Right hindlimb (tissue), 1 donor: Measurements from ENCODE around the gene PPP4R2.

ENCODE experiments used
- DNase-seq: peaks from one replicate; pipeline ENCODE4 v3.0.0-alpha.2; 2018

PPP4R2 gene

GRCh38 chr3:73071952-73072351 is 75.3 kb downstream of the PPP4R2 start:
- DNase-seq: no peak

DNA sequence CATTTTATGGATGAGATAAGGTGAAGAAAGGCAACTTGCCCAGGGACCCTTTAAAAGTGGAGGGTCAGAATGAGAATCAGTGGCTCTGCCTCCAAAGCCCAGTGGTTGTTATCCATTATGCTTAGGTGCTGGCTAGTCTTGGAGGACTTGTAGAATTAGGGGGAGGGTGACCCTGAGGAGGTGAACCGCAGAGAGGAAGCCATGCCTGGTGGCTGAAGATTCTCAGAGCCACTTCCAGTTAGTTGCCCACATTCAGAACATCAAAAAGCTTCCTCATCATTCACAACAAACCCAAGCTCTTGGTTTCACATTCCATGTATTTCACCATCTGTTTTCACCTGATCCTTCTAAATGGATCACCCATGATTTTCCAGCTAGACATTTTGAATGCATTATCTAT is 76.0 kb downstream of the PPP4R2 start:
- DNase-seq: no peak

DNA sequence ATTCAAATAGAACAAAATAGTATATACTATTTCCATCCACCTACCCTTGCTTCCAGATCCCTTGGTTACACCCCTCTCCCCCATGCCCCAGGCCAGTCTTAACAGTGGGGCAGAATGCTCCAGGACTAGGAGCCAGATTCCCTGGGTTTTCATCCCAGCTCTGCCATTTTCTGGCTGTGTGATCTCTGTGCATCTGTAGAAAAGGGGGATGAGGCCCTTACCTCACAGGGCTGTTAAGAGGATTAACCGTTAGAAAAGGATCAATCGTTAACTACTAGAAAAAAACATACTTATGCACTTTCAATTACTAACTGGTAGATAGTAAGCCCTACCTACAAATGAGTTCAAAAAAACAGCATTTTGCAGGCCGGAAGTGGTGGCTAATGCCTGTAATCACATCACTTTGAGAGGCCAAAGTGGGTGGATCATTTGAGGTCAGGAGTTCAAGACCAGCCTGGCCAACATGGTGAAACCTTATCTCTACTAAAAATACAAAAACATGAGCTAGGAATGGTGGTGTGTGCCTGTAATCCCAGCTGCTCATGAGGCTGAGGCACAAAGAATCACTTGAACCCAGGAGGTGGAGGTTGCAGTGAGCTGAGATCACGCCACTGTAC is 76.6 kb downstream of the PPP4R2 start:
- DNase-seq: no peak

- no peak for DNase-seq
These were observed 78.2 kb downstream of the PPP4R2 start for GRCh38 chr3:73074781-73075180.

- no peak for DNase-seq
These were observed 83.8 kb downstream of the PPP4R2 start for GRCh38 chr3:73080216-73080966.

DNA sequence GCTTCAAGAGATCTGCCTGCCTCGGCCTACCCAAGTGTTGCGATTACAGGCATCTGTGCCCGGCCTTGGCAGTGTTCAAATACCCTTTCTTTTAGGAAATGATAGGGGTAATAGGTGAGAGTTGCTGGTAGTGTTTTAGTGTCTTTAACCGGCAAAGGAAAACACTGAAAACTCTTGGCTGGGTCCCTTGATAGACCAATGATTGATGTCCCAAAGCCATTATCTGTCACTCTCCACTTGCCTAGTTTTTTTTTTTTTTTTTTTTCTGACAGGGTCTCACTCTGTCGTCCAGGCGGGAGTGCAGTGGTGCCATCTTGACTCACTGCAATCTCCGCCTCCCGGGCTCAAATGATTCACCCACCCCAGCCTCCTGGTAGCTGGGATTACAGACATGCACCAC is 84.5 kb downstream of the PPP4R2 start:
- no peak for DNase-seq

- no peak for DNase-seq
These were observed 87.6 kb downstream of the PPP4R2 start for GRCh38 chr3:73084170-73084569.

GRCh38 chr3:73086071-73086494 is 89.5 kb downstream of the PPP4R2 start:
- peak; percentile 63 for DNase-seq

GRCh38 chr3:73094129-73094528 is 97.5 kb downstream of the PPP4R2 start:
- no peak for DNase-seq

DNA sequence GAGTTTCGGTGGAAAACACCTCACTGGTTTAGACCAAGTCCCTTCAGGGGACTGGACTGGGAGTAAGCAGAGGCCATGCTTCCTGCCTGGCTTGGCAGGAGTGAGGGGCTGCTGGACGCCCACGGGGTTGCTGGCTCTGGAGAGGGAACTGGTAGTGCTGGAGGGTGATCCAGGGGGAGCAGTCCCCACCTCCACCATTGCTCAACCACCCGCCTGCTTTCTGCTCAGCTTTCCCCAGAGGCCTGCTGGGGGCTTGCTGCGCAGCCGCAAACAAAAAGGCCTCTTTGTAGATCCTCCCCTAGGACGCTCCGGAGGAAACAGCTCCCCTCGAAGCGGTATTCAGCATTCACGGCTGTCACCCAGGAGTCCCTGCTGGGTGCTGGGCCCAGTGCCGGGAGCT is 98.3 kb downstream of the PPP4R2 start:
- DNase-seq: no peak

DNA sequence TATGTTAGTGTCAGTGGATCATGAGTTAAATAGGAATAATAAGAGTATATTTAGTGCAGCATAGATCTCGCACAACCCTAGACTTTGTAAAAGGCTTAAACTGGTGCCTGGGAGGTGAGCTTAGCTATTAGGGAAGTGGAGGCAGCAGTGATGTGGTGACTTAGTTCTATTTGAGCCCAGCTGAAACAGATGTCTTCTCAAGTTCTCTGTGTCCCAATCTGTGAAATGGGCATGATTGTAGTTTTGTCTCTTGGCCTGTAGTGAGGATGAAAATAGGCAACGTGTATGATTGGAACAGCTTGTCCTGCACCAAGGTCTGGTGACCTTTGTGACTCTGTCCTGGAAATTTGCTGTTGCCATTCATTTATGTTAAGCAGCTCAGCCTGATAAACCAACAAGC is 99.6 kb downstream of the PPP4R2 start:
- no peak for DNase-seq

DNA sequence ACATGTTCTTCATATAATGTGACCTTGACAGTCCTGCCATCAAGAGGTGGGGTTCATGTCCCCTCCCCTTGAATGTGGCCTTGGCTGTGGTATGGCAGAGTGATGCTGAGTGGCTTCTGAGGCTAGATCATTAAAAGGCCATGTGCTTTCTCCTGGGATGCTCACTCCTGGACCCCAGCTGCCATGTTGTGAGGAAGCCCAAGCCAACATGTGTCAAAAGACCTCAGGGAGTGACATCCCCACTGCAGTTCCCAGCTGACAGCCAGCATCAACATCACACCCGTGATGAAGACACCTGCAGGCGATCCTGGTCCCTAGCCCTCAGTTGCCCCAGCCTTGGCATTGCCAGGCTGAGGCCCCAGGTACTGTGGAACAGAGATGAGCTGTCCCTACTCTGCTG is 101.4 kb downstream of the PPP4R2 start:
- no peak for DNase-seq

GRCh38 chr3:73098873-73099272 is 102.3 kb downstream of the PPP4R2 start:
- no peak for DNase-seq

GRCh38 chr3:73100741-73101559 is 104.3 kb downstream of the PPP4R2 start:
- DNase-seq: peak; percentile 89

GRCh38 chr3:73101881-73102280 is 105.3 kb downstream of the PPP4R2 start:
- no peak for DNase-seq

GRCh38 chr3:73107215-73107614 is 110.6 kb downstream of the PPP4R2 start:
- no peak for DNase-seq

GRCh38 chr3:73107676-73108187 is 111.1 kb downstream of the PPP4R2 start:
- peak; percentile 38 for DNase-seq

DNA sequence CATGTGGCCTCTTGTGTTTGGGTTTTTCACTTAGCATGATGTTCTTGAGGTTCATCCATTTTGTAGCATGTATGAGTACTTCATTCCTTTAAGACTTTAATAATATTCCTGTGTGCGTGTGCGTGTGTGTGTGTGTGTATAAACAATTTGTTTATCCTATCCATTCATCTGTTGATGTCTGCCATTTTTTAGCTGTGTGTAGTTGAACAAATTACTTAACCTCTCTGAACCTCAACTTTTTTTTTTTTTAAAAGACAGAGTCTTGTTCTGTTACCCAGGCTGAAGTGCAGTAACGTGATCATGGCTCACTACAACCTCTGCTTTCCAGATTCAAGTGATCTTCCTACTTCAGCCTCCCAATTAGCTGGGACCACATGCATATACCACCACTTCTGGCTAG is 112.1 kb downstream of the PPP4R2 start:
- DNase-seq: no peak

DNA sequence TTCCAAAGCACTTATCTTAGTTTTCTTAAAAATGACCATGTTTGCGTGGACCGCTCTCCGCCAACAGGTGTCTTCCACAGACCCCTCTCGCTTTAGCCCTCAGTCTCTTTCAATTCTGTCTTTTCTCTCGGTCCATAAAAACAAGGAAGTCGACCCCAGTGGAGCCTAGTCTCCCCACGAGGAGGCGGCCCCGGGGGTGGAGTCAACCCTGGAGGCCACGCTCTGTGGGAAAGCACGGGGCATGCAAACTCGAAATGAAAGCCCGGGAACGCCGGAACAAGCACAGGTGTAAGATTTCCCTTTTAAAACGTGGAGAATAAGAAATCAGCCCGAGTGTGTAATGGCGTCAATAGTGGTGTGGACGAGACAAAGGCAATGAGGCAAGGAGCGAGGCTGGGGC is 113.9 kb downstream of the PPP4R2 start:
- DNase-seq: no peak

- DNase-seq: no peak
These were observed 118.1 kb downstream of the PPP4R2 start for GRCh38 chr3:73114711-73115110.

DNA sequence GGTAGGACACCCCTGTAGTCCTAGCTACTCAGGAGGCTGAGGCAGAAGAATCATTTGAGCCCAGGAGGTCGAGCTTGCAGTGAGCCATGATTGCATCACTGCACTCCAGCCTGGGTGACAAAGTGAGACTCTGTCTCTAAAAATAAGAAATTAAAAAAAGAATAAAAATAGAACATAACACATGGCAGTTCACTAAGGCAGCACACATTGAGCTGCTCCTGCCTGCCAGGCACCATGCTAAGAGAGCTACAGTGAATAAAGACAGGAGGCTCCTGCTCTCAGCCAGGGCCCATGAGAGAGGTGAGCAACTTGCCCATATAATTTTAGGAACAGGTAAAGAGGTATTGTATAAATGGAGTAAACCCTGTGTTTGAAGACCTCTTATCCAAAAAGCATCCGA is 119.2 kb downstream of the PPP4R2 start:
- DNase-seq: no peak
